ENCODE measurements around the gene PWP1. TPM values are rescaled to one million over a fixed set of nuclear protein-coding genes. Genes with fewer than 3 reads are reported as not detected.

PWP1 gene
- total and polyA plus RNA-seq, 2 of the 4 experiments (the other 2 are of a cell fraction) = 143 to 179 TPM

DNA sequence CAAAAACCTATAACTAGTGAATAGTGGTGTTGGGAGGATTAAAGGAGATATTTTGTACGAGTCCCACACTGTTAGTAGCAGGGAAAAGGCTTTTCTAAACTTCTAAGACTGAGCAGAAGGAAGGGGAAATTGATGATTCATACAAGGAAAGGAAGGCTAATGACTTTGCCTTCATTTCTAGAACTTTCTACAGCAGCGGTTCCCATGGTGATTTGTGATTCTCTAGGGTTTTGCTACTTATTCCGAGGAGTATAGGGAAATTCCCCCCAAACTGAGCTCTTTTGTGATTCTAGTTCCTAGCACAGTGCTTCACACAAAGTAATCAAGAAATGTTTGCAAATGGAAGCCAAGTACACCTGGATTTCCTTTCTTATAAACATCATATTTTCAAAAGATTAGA is 23.8 kb upstream of the PWP1 start:
- Histone ChIP-seq H3K36me3 (ENCODE audit: control insufficient read depth, insufficient read depth, low read length) (no peaks in the 10 kb centered on the region), H3K18ac (ENCODE audit: low read depth, low read length) (no peak overlapping the region), H4K20me1 (ENCODE audit: insufficient read depth, low read length) (no peaks in the 10 kb centered on the region), H3K56ac (ENCODE audit: extremely low read depth, insufficient read depth, low read length) (no peak overlapping the region), H3K4me2 (ENCODE audit: low read depth, low read length) (no peak overlapping the region), H2BK15ac (ENCODE audit: low read depth, low read length) (no peak overlapping the region), H3K79me1 (ENCODE audit: low read depth in 1 of 2, low read length in 2 of 2) (no peaks in the 10 kb centered on the region), H2AK5ac (ENCODE audit: low read depth, low read length) (no peak overlapping the region), H2BK120ac (ENCODE audit: low read depth, low read length) (no peak overlapping the region), H3K4me3 (ENCODE audit: insufficient read depth, low read depth, low read length) (no peak overlapping the region), H2AFZ (replicated peaks; ENCODE audit: low read length, poor library complexity) (no peak overlapping the region), H2AK9ac (replicated peaks; ENCODE audit: low read depth, low read length, poor library complexity) (no peak overlapping the region), H3K9me3 (ENCODE audit: control insufficient read depth, insufficient read depth, low read length) (no peaks in the 10 kb centered on the region), H4K8ac (ENCODE audit: low read depth in 2 of 2, low read length in 2 of 2) (no peak overlapping the region), H4K5ac (ENCODE audit: low read depth, low read length) (no peak overlapping the region), H3K9me1 (ENCODE audit: insufficient read depth, low read length) (no peaks in the 10 kb centered on the region; the same call in 1 of the 2 replicates), H3K27ac (ENCODE audit: insufficient read depth, low read length) (no peak overlapping the region), H3K27me3 (ENCODE audit: control insufficient read depth, insufficient read depth, low read length) (peaks cover 7% of the 10 kb centered on the region; the same call in 1 of the 2 replicates), H3K23ac (ENCODE audit: low read depth, low read length) (no peak overlapping the region), H2BK5ac (ENCODE audit: low read depth, low read length, poor library complexity, severe bottlenecking) (no peak overlapping the region), H3K14ac (replicated peaks; ENCODE audit: low read depth, low read length) (no peak overlapping the region), H3K4me1 (ENCODE audit: control insufficient read depth, insufficient read depth, low read length) (no peaks in the 10 kb centered on the region), H3K4ac (ENCODE audit: low read depth, low read length) (no peak overlapping the region), H2BK20ac (ENCODE audit: low read depth, low read length) (no peak overlapping the region), H4K91ac (ENCODE audit: insufficient read depth, low read depth, low read length) (no peak overlapping the region), H3K9ac (ENCODE audit: low read depth, low read length) (no peak overlapping the region)
- no peak for TF ChIP-seq RAD21 (IDR thresholded peaks at IDR 0.05; ENCODE audit: low read length)
- no peak for TF ChIP-seq NFE2L2 (IDR thresholded peaks at IDR 0.05; ENCODE audit: low read depth, low read length)
- no peak for TF ChIP-seq RFX5 (IDR thresholded peaks at IDR 0.05; ENCODE audit: low read depth, low read length)
- no peak for TF ChIP-seq BHLHE40 (IDR thresholded peaks at IDR 0.05; ENCODE audit: low read depth, low read length)
- TF ChIP-seq MXI1 (IDR thresholded peaks at IDR 0.05; ENCODE audit: borderline replicate concordance, low read depth, low read length) = no peak
- no peak for TF ChIP-seq SMC3 (IDR thresholded peaks at IDR 0.05; ENCODE audit: low read depth, low read length)
- TF ChIP-seq MAZ (IDR thresholded peaks at IDR 0.05; ENCODE audit: borderline replicate concordance, low read depth, low read length) = no peak
- TF ChIP-seq, protein P1, sequence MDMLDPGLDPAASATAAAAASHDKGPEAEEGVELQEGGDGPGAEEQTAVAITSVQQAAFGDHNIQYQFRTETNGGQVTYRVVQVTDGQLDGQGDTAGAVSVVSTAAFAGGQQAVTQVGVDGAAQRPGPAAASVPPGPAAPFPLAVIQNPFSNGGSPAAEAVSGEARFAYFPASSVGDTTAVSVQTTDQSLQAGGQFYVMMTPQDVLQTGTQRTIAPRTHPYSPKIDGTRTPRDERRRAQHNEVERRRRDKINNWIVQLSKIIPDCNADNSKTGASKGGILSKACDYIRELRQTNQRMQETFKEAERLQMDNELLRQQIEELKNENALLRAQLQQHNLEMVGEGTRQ (IDR thresholded peaks at IDR 0.05; ENCODE audit: low read depth, low read length) = no peak
- TF ChIP-seq, protein P2, sequence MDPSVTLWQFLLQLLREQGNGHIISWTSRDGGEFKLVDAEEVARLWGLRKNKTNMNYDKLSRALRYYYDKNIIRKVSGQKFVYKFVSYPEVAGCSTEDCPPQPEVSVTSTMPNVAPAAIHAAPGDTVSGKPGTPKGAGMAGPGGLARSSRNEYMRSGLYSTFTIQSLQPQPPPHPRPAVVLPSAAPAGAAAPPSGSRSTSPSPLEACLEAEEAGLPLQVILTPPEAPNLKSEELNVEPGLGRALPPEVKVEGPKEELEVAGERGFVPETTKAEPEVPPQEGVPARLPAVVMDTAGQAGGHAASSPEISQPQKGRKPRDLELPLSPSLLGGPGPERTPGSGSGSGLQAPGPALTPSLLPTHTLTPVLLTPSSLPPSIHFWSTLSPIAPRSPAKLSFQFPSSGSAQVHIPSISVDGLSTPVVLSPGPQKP (IDR thresholded peaks at IDR 0.05; ENCODE audit: borderline replicate concordance, low read depth, low read length) = no peak
- no peak for TF ChIP-seq FOS (IDR thresholded peaks at IDR 0.05; ENCODE audit: low read depth, low read length)
- TF ChIP-seq POLR2A (IDR thresholded peaks at IDR 0.05; ENCODE audit: low read depth, low read length) = no peak
- no peak for TF ChIP-seq CEBPB (IDR thresholded peaks at IDR 0.05; ENCODE audit: low read depth, low read length)
- dilution Hi-C loops (cut with HindIII; ENCODE audit: low sequenced_read_pairs, unreplicated experiment) (no loop called here), intact Hi-C loops (cut with micrococcal nuclease) (no loop called here), in situ Hi-C loops (cut with MboI; ENCODE audit: low sequenced_read_pairs) (no loop called here)
- BruUV-seq (replicated peaks) = no TSS peak
- ChIA-PET CTCF (no interaction called here), POLR2A (ENCODE audit: unreplicated experiment) (no interaction called here)
- no CpG with 5 or more reads among the region's 3 CpGs for WGBS, 2 experiments (ENCODE audit: extremely low coverage in 2 of 2, insufficient read length in 1 of 2)
- ATAC-seq (ENCODE audit: low read depth) (no peak), DNase-seq (no peak)

Data from IMR-90 (cell line).